Activated CD4-positive, alpha-beta memory T cell treated with anti-CD3 and anti-CD28 coated beads for 36 hours (primary cell): ENCODE measurements around the gene KDM8. TPM values are rescaled to one million over a fixed set of nuclear protein-coding genes. Genes with fewer than 3 reads are reported as not detected.

Experiments used
- CTCF ChIA-PET: fragments of 350-600 bp; sonication (Branson Sonifier 250); formaldehyde crosslinking; loops from one replicate; lab custom pipeline; 2021; ENCODE audit warnings: antibody characterized with exemption, inconsistent platforms; lab: Charles Lee
- POLR2A ChIA-PET: fragments of 350-600 bp; sonication (Branson Sonifier 250); formaldehyde crosslinking; loops from one replicate; lab custom pipeline; 2021; ENCODE audit warnings: antibody characterized with exemption; lab: Charles Lee
- DNase-seq: peaks from one replicate; pipeline ENCODE4 v3.0.0-alpha.2; 2020
- H3K27ac Mint-ChIP-seq: one replicate; pipeline ENCODE4 v1.8.0; 2021; ENCODE audit warnings: mixed read lengths
- H3K27me3 Mint-ChIP-seq: one replicate; pipeline ENCODE4 v1.8.0; 2021; ENCODE audit warnings: mixed read lengths
- H3K36me3 Mint-ChIP-seq: one replicate; pipeline ENCODE4 v1.8.0; 2021; ENCODE audit warnings: mixed read lengths
- H3K4me1 Mint-ChIP-seq: one replicate; pipeline ENCODE4 v1.8.0; 2021; ENCODE audit warnings: low read depth, mixed read lengths
- H3K4me3 Mint-ChIP-seq: one replicate; pipeline ENCODE4 v1.8.0; 2021; ENCODE audit warnings: mild to moderate bottlenecking, mixed read lengths
- H3K9me3 Mint-ChIP-seq: one replicate; pipeline ENCODE4 v1.8.0; 2021; ENCODE audit warnings: mixed read lengths
- intact Hi-C: fragments of 100-400 bp; cut with micrococcal nuclease; formaldehyde crosslinking; loops from one replicate; pipeline ENCODE4 v1.15.1; 2023
- total RNA-seq, 2 experiments: library from RNA; stranded (reverse); gene quantifications; one replicate each; pipeline ENCODE4 v1.2.3, GENCODE V29; 2021

The KDM8 gene
- total RNA-seq, 2 experiments from 2014 or later, result 8.7 to 9.7 TPM

- no peak for DNase-seq
- Mint-ChIP-seq H3K9me3 (no peaks in the 10 kb centered on the region), H3K4me3 (no peak overlapping the region), H3K27ac (no peak overlapping the region), H3K27me3 (no peaks in the 10 kb centered on the region), H3K36me3 (peaks cover 10% of the 10 kb centered on the region), H3K4me1 (no peaks in the 10 kb centered on the region)
- CTCF ChIA-PET, result interaction anchor here (0.7 kb wide), 1 partner anchor 739 kb away, joined by 3 read pairs; no protein-coding TSS in a partner anchor
- intact Hi-C loops, result no loop called here
- POLR2A ChIA-PET, result interaction anchor here (1.5 kb wide), 1 partner anchor 14 kb away, joined by 4 read pairs; no protein-coding TSS in a partner anchor
Measured at GRCh38 chr16:27218756-27219155, 15.4 kb downstream of the KDM8 start.

- no peaks in the 10 kb centered on the region for H3K9me3 Mint-ChIP-seq
- CTCF ChIA-PET, result no interaction called here
- no peaks in the 10 kb centered on the region for H3K27me3 Mint-ChIP-seq
- H3K4me3 Mint-ChIP-seq, result no peak overlapping the region
- no peaks in the 10 kb centered on the region for H3K4me1 Mint-ChIP-seq
- no peak overlapping the region for H3K27ac Mint-ChIP-seq
- POLR2A ChIA-PET, result interaction anchor here (1.5 kb wide), 1 partner anchor 14 kb away, joined by 4 read pairs; no protein-coding TSS in a partner anchor
- intact Hi-C loops, result no loop called here
- DNase-seq, result no peak
- peaks cover 13% of the 10 kb centered on the region for H3K36me3 Mint-ChIP-seq
Measured at GRCh38 chr16:27219161-27219560, 15.8 kb downstream of the KDM8 start.

GRCh38 chr16:27220120-27220519 lies 16.8 kb downstream of the KDM8 start:
- Mint-ChIP-seq H3K4me3 (no peak overlapping the region), H3K4me1 (no peaks in the 10 kb centered on the region), H3K27me3 (no peaks in the 10 kb centered on the region), H3K36me3 (peaks cover 8% of the 10 kb centered on the region), H3K27ac (no peak overlapping the region), H3K9me3 (no peaks in the 10 kb centered on the region)
- intact Hi-C loops, result no loop called here
- POLR2A ChIA-PET, result no interaction called here
- CTCF ChIA-PET, result interaction anchor here (1.1 to 1.2 kb wide), 2 partner anchors 15 to 237 kb away, joined by 3 read pairs; no protein-coding TSS in a partner anchor
- DNase-seq, result no peak

GRCh38 chr16:27220527-27220926 lies 17.2 kb downstream of the KDM8 start:
- Mint-ChIP-seq H3K36me3 (peaks cover 8% of the 10 kb centered on the region), H3K27me3 (no peaks in the 10 kb centered on the region), H3K27ac (no peak overlapping the region), H3K4me3 (no peak overlapping the region), H3K9me3 (no peaks in the 10 kb centered on the region), H3K4me1 (no peaks in the 10 kb centered on the region)
- intact Hi-C loops, result no loop called here
- POLR2A ChIA-PET, result no interaction called here
- no peak for DNase-seq
- CTCF ChIA-PET, result interaction anchor here (1.1 to 1.2 kb wide), 2 partner anchors 15 to 236 kb away, joined by 3 read pairs; no protein-coding TSS in a partner anchor

- Mint-ChIP-seq H3K4me3 (no peak overlapping the region), H3K4me1 (peaks cover under 1% of the 10 kb centered on the region), H3K27ac (no peak overlapping the region), H3K9me3 (no peaks in the 10 kb centered on the region), H3K27me3 (no peaks in the 10 kb centered on the region), H3K36me3 (peaks cover 12% of the 10 kb centered on the region)
- DNase-seq, result no peak
- CTCF ChIA-PET, result interaction anchor here (1.1 to 1.3 kb wide), 2 partner anchors 10 to 236 kb away, joined by 3 to 7 read pairs; no protein-coding TSS in a partner anchor
- intact Hi-C loops, result no loop called here
- POLR2A ChIA-PET, result no interaction called here
Measured at GRCh38 chr16:27220991-27221390, 17.7 kb downstream of the KDM8 start.

- POLR2A ChIA-PET, result no interaction called here
- Mint-ChIP-seq H3K27ac (no peak overlapping the region), H3K36me3 (peaks cover 13% of the 10 kb centered on the region), H3K9me3 (no peaks in the 10 kb centered on the region), H3K4me1 (peaks cover 6% of the 10 kb centered on the region), H3K4me3 (no peak overlapping the region), H3K27me3 (no peaks in the 10 kb centered on the region)
- intact Hi-C loops, result no loop called here
- no peak for DNase-seq
- CTCF ChIA-PET, result interaction anchor here (0.8 to 1.3 kb wide), 2 partner anchors 9 to 13 kb away, joined by 4 to 7 read pairs; no protein-coding TSS in a partner anchor
Measured at GRCh38 chr16:27221576-27222248, 18.4 kb downstream of the KDM8 start.

- no peak overlapping the region for H3K27ac Mint-ChIP-seq
- H3K4me3 Mint-ChIP-seq, result no peak overlapping the region
- intact Hi-C loops, result no loop called here
- no peaks in the 10 kb centered on the region for H3K9me3 Mint-ChIP-seq
- POLR2A ChIA-PET, result no interaction called here
- no peaks in the 10 kb centered on the region for H3K27me3 Mint-ChIP-seq
- peaks cover 13% of the 10 kb centered on the region for H3K36me3 Mint-ChIP-seq
- CTCF ChIA-PET, result interaction anchor here (0.8 to 1.9 kb wide), 3 partner anchors 8 to 12 kb away, joined by 4 to 7 read pairs (median 7); no protein-coding TSS in a partner anchor
- DNase-seq, result no peak
- H3K4me1 Mint-ChIP-seq, result peaks cover 13% of the 10 kb centered on the region
Measured at GRCh38 chr16:27222249-27223225, 19.2 kb downstream of the KDM8 start.

DNA sequence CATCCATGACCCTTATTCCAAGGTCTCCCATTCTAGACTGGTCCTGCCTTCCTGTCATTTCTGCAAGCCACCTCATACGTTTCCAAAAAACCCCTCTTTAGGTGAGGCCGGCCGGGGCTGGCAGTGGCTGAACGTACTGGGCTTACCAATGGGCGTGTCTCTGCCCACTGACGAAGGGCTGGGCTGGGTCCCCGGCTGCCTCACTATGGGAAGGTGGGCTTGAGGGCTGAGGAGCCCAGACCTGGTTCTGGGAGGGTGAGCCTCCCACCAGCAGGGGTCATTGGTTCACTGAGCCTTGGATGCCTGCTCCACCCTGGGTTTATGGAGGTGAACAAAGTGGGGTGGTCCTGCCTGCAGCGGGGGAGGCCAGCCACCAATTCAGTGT lies 19.9 kb downstream of the KDM8 start:
- no peak for DNase-seq
- H3K27ac Mint-ChIP-seq, result no peak overlapping the region
- intact Hi-C loops, result no loop called here
- H3K4me3 Mint-ChIP-seq, result no peak overlapping the region
- H3K27me3 Mint-ChIP-seq, result no peaks in the 10 kb centered on the region
- CTCF ChIA-PET, result interaction anchor here (0.7 to 1.9 kb wide), 2 partner anchors 11 to 185 kb away, joined by 3 to 7 read pairs; no protein-coding TSS in a partner anchor
- peaks cover 13% of the 10 kb centered on the region for H3K4me1 Mint-ChIP-seq
- POLR2A ChIA-PET, result no interaction called here
- H3K9me3 Mint-ChIP-seq, result no peaks in the 10 kb centered on the region
- H3K36me3 Mint-ChIP-seq, result peaks cover 13% of the 10 kb centered on the region

GRCh38 chr16:27223701-27224100 lies 20.4 kb downstream of the KDM8 start:
- Mint-ChIP-seq H3K36me3 (peaks cover 13% of the 10 kb centered on the region), H3K4me3 (no peak overlapping the region), H3K9me3 (no peaks in the 10 kb centered on the region), H3K27me3 (no peaks in the 10 kb centered on the region), H3K27ac (no peak overlapping the region), H3K4me1 (peaks cover 13% of the 10 kb centered on the region)
- intact Hi-C loops, result no loop called here
- CTCF ChIA-PET, result interaction anchor here (0.7 to 1.9 kb wide), 2 partner anchors 11 to 184 kb away, joined by 3 to 7 read pairs; no protein-coding TSS in a partner anchor
- no peak for DNase-seq
- POLR2A ChIA-PET, result no interaction called here

- no peak overlapping the region for H3K27ac Mint-ChIP-seq
Measured at GRCh38 chr16:27224271-27224737, 21.0 kb downstream of the KDM8 start.

DNA sequence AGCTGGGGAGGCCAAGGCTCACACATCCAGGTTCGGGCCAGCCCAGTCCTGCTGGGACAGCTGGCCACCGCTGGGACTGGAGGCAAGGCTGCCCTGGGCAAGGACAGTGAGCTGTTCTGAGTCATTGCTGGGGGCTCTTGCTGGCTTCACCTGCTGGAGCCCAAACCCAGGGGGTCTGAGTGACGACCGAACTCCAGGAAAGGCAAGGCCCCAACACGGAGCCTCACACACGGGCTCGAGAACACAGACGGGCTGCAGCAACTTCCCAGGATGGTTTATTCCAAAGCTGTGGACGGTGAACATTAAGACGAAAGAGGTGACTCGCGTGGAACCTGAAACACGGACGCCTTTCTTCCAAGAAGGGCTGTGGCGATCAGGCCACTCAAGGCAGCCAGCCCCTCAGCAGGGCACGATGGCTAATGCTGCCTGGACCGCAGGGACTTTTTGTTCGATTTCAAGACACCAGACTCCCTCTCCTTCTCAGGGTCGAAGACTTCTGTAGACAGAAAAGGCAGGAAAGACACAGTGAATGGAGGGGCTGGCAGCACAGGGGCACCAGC lies 21.5 kb downstream of the KDM8 start:
- no peak overlapping the region for H3K27ac Mint-ChIP-seq
- ChIA-PET CTCF (interaction anchor here (0.9 to 2.1 kb wide), 4 partner anchors 10 to 127 kb away, joined by 3 to 9 read pairs (median 6); no protein-coding TSS in a partner anchor), POLR2A (interaction anchor here (1.0 kb wide), 1 partner anchor 10 kb away, joined by 4 read pairs; no protein-coding TSS in a partner anchor)
- H3K36me3 Mint-ChIP-seq, result peaks cover 15% of the 10 kb centered on the region
- H3K9me3 Mint-ChIP-seq, result no peaks in the 10 kb centered on the region
- H3K4me1 Mint-ChIP-seq, result peaks cover 16% of the 10 kb centered on the region
- H3K4me3 Mint-ChIP-seq, result no peak overlapping the region
- no peak for DNase-seq
- intact Hi-C loops, result no loop called here
- H3K27me3 Mint-ChIP-seq, result no peaks in the 10 kb centered on the region

More at GRCh38 chr16:27224271-27224737, 21.0 kb downstream of the KDM8 start:
- ChIA-PET CTCF (interaction anchor here (1.0 to 2.1 kb wide), 3 partner anchors 10 to 127 kb away, joined by 3 to 9 read pairs (median 7); no protein-coding TSS in a partner anchor), POLR2A (no interaction called here)
- Mint-ChIP-seq H3K27me3 (no peaks in the 10 kb centered on the region), H3K9me3 (no peaks in the 10 kb centered on the region), H3K4me1 (peaks cover 16% of the 10 kb centered on the region), H3K4me3 (no peak overlapping the region), H3K36me3 (peaks cover 13% of the 10 kb centered on the region)
- no peak for DNase-seq
- intact Hi-C loops, result no loop called here
